GM23338 (cell line): ENCODE measurements around the gene DOCK4. TPM values are rescaled to one million over a fixed set of nuclear protein-coding genes. Genes with fewer than 3 reads are reported as not detected.

Source experiments
- ATAC-seq: fragments of 200-7000 bp; cut with Tn5 transposase; 3 replicates; pipeline ENCODE4 v1.9.1; 2020
- DNase-seq: peaks from one replicate; pipeline ENCODE4 v3.0.0-alpha.2; 2015; ENCODE audit warnings: low spot score
- H2AFZ ChIP-seq: fragments of 200-600 bp; sonication (generic); 2 replicates; pipeline ENCODE4 v1.8.0; 2016; ENCODE audit warnings: antibody characterized with exemption, mild to moderate bottlenecking, moderate library complexity
- H3F3A ChIP-seq: fragments of 200-600 bp; sonication (generic); replicated peaks from 2 replicates; pipeline ENCODE4 v1.8.0; 2017; ENCODE audit warnings: antibody characterized with exemption, mixed run types, low read depth
- H3K27ac ChIP-seq: fragments of 200-600 bp; sonication (generic); 2 replicates; pipeline ENCODE4 v1.6.1; 2016; ENCODE audit warnings: low read depth
- H3K27me3 ChIP-seq: fragments of 200-600 bp; sonication (generic); 2 replicates; pipeline ENCODE4 v1.8.0; 2016; ENCODE audit warnings: mild to moderate bottlenecking, mixed run types, moderate library complexity; ENCODE audit not compliant: insufficient read depth
- H3K36me3 ChIP-seq: fragments of 200-600 bp; sonication (generic); 2 replicates; pipeline ENCODE4 v1.8.0; 2016; ENCODE audit warnings: mild to moderate bottlenecking; ENCODE audit not compliant: insufficient read depth
- H3K4me1 ChIP-seq: fragments of 200-600 bp; sonication (generic); 2 replicates; pipeline ENCODE4 v1.8.0; 2016; ENCODE audit warnings: mild to moderate bottlenecking, moderate library complexity; ENCODE audit not compliant: insufficient read depth
- H3K4me2 ChIP-seq: fragments of 200-600 bp; sonication (generic); 2 replicates; pipeline ENCODE4 v1.7.1; 2017; ENCODE audit warnings: mixed run types
- H3K4me3 ChIP-seq: fragments of 200-600 bp; sonication (generic); 2 replicates; pipeline ENCODE4 v1.6.1; 2016; ENCODE audit warnings: mixed run types
- H3K79me2 ChIP-seq: fragments of 200-600 bp; sonication (generic); replicated peaks from 2 replicates; pipeline ENCODE4 v1.8.0; 2017; ENCODE audit warnings: mild to moderate bottlenecking; ENCODE audit not compliant: insufficient read depth
- H3K9me2 ChIP-seq: fragments of 200-600 bp; sonication (generic); 2 replicates; pipeline ENCODE4 v1.8.0; 2017; ENCODE audit not compliant: insufficient read depth
- H4K20me1 ChIP-seq: fragments of 200-600 bp; sonication (generic); replicated peaks from 2 replicates; pipeline ENCODE4 v1.8.0; 2017; ENCODE audit warnings: mild to moderate bottlenecking; ENCODE audit not compliant: insufficient read depth
- H3K27ac Mint-ChIP-seq: 2 replicates; pipeline ENCODE4 v1.8.0; 2020; ENCODE audit warnings: inconsistent platforms, mild to moderate bottlenecking, moderate library complexity, mixed read lengths
- H3K27me3 Mint-ChIP-seq: 3 replicates; pipeline ENCODE4 v1.8.0; 2022; ENCODE audit warnings: low read depth, mild to moderate bottlenecking, moderate library complexity, mixed read lengths, inconsistent platforms; ENCODE audit not compliant: insufficient read depth, poor library complexity
- H3K36me3 Mint-ChIP-seq: 3 replicates; pipeline ENCODE4 v1.8.0; 2021; ENCODE audit warnings: low read depth, mild to moderate bottlenecking, inconsistent platforms, moderate library complexity, mixed read lengths
- H3K4me1 Mint-ChIP-seq: 3 replicates; pipeline ENCODE4 v1.8.0; 2020; ENCODE audit warnings: mild to moderate bottlenecking, inconsistent platforms, mixed read lengths
- H3K4me3 Mint-ChIP-seq: 3 replicates; pipeline ENCODE4 v1.8.0; 2021; ENCODE audit warnings: moderate library complexity, mild to moderate bottlenecking, inconsistent platforms, mixed read lengths
- H3K9me3 Mint-ChIP-seq: 3 replicates; pipeline ENCODE4 v1.8.0; 2020; ENCODE audit warnings: moderate library complexity, mild to moderate bottlenecking, inconsistent platforms, mixed read lengths
- CREB1 ChIP-seq: fragments of 250-450 bp; sonication (Bioruptor Pico); IDR thresholded peaks from 2 replicates; pipeline ENCODE4 v1.5.0; 2020; ENCODE audit warnings: low read depth, mild to moderate bottlenecking, moderate library complexity
- EZH2 ChIP-seq: fragments of 200-600 bp; sonication (generic); IDR thresholded peaks from one replicate; pipeline ENCODE4 v1.8.0; 2017; ENCODE audit warnings: antibody characterized with exemption, mild to moderate bottlenecking, low read depth; ENCODE audit not compliant: unreplicated experiment
- EZH2phosphoT487 ChIP-seq: fragments of 200-600 bp; sonication (generic); IDR thresholded peaks from one replicate; pipeline ENCODE4 v1.8.1; 2018; ENCODE audit warnings: antibody characterized with exemption; ENCODE audit not compliant: unreplicated experiment
- JUNB ChIP-seq: IDR thresholded peaks from one replicate; pipeline ENCODE4 v1.6.1; 2016; ENCODE audit warnings: antibody characterized with exemption; ENCODE audit not compliant: unreplicated experiment
- NANOG ChIP-seq: IDR thresholded peaks from 2 replicates; pipeline ENCODE4 v1.6.1; 2016; ENCODE audit warnings: antibody characterized with exemption, borderline replicate concordance
- POLR2AphosphoS5 ChIP-seq: IDR thresholded peaks from 2 replicates; pipeline ENCODE4 v1.6.1; 2016; ENCODE audit warnings: antibody characterized with exemption, low read depth
- REST ChIP-seq: IDR thresholded peaks from one replicate; pipeline ENCODE4 v1.6.1; 2018; ENCODE audit warnings: antibody characterized with exemption; ENCODE audit not compliant: unreplicated experiment
- STAT1 ChIP-seq: IDR thresholded peaks from one replicate; pipeline ENCODE4 v1.6.1; 2016; ENCODE audit warnings: antibody characterized with exemption; ENCODE audit not compliant: unreplicated experiment
- ZNF114 ChIP-seq: fragments of 250-450 bp; sonication (Bioruptor Pico); IDR thresholded peaks from 2 replicates; pipeline ENCODE4 v1.5.0; 2020; ENCODE audit warnings: mild to moderate bottlenecking, moderate library complexity
- ZNF331 ChIP-seq: fragments of 250-450 bp; sonication (Bioruptor Pico); IDR thresholded peaks from 2 replicates; pipeline ENCODE4 v1.5.0; 2020; ENCODE audit warnings: low read depth, mild to moderate bottlenecking, moderate library complexity
- polyA plus RNA-seq: library from polyadenylated mRNA; unstranded; fragments of >200 nt; fragmentation: Nextera tagmentation; extraction: Ambion mirVana; gene quantifications from 2 replicates; pipeline ENCODE4 v1.2.1, GENCODE V29; 2016
- total RNA-seq: library from RNA; depleted of rRNA; stranded (reverse); fragments of >200 nt; shearing (Covaris generic); gene quantifications from 2 replicates; pipeline ENCODE4 v1.2.3, GENCODE V29; 2014
- TF ChIP-seq, protein P1 (sequence below), 2 experiments: fragments of 200-600 bp in 1 of 2; sonication (generic) in 1 of 2; conservative IDR thresholded peaks; 2 replicates each; pipeline versions ENCODE4 v1.5.1 to v1.6.1; 2016 to 2017; ENCODE audit warnings: antibody characterized with exemption in 2 of 2, low read depth in 2 of 2, mild to moderate bottlenecking in 2 of 2, moderate library complexity in 1 of 2
- TF ChIP-seq, protein P2 (sequence below): IDR thresholded peaks from 2 replicates; pipeline ENCODE4 v1.6.1; 2016; ENCODE audit warnings: antibody characterized with exemption
- TF ChIP-seq, protein P3 (sequence below): fragments of 250-450 bp; sonication (Bioruptor Pico); IDR thresholded peaks from 2 replicates; pipeline ENCODE4 v1.5.0; 2020; ENCODE audit warnings: mild to moderate bottlenecking, moderate library complexity

The DOCK4 gene
- total and polyA plus RNA-seq, 2 experiments from 2014 or later = 6.3 to 33.8 TPM

DNA sequence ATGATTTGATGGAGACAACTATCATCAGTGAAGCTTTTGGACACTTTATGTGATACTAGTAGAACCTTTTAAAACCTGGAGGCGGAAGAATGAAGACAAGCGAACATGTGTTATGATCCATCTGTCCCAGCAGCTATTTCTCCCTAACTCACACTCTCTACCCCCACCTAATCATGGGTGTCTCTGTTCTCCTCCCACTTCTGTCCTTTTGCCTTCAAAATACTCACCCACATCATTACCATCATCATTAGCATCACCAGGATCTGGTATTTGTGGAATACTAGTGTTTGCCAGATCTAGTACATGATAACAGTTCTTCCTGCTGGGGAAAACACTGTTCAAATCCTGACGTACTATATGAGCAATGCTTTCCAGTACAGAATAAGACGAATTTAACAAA is 287.7 kb downstream of the DOCK4 start:
- Histone ChIP-seq H3K4me1 (no peaks in the 10 kb centered on the region), H3K27me3 (no peaks in the 10 kb centered on the region), H3K4me2 (no peak overlapping the region), H3K36me3 (no peaks in the 10 kb centered on the region), H3F3A (no peaks in the 10 kb centered on the region), H3K79me2 (no peaks in the 10 kb centered on the region), H3K27ac (no peak overlapping the region), H3K4me3 (no peak overlapping the region), H2AFZ (no peak overlapping the region), H4K20me1 (no peaks in the 10 kb centered on the region), H3K9me2 (no peaks in the 10 kb centered on the region)
- H3K27me3 Mint-ChIP-seq = peaks cover 6% of the 10 kb centered on the region
- peaks cover 18% of the 10 kb centered on the region for H3K4me1 Mint-ChIP-seq
- no peaks in the 10 kb centered on the region for H3K9me3 Mint-ChIP-seq
- ATAC-seq = no peak
- TF ChIP-seq CREB1 = no peak
- no peak for TF ChIP-seq ZNF331
- no peak for TF ChIP-seq JUNB
- no peak for TF ChIP-seq STAT1
- TF ChIP-seq EZH2phosphoT487 = no peak
- no peak for TF ChIP-seq NANOG
- no peak for TF ChIP-seq REST
- no peak for TF ChIP-seq POLR2AphosphoS5
- TF ChIP-seq, protein P1, sequence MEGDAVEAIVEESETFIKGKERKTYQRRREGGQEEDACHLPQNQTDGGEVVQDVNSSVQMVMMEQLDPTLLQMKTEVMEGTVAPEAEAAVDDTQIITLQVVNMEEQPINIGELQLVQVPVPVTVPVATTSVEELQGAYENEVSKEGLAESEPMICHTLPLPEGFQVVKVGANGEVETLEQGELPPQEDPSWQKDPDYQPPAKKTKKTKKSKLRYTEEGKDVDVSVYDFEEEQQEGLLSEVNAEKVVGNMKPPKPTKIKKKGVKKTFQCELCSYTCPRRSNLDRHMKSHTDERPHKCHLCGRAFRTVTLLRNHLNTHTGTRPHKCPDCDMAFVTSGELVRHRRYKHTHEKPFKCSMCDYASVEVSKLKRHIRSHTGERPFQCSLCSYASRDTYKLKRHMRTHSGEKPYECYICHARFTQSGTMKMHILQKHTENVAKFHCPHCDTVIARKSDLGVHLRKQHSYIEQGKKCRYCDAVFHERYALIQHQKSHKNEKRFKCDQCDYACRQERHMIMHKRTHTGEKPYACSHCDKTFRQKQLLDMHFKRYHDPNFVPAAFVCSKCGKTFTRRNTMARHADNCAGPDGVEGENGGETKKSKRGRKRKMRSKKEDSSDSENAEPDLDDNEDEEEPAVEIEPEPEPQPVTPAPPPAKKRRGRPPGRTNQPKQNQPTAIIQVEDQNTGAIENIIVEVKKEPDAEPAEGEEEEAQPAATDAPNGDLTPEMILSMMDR (conservative IDR thresholded peaks at IDR 0.05; ENCODE audit: low read depth in 2 of 2) = no peak
- TF ChIP-seq, protein P2, sequence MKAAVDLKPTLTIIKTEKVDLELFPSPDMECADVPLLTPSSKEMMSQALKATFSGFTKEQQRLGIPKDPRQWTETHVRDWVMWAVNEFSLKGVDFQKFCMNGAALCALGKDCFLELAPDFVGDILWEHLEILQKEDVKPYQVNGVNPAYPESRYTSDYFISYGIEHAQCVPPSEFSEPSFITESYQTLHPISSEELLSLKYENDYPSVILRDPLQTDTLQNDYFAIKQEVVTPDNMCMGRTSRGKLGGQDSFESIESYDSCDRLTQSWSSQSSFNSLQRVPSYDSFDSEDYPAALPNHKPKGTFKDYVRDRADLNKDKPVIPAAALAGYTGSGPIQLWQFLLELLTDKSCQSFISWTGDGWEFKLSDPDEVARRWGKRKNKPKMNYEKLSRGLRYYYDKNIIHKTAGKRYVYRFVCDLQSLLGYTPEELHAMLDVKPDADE = no peak
- no peak for TF ChIP-seq EZH2
- TF ChIP-seq, protein P3, sequence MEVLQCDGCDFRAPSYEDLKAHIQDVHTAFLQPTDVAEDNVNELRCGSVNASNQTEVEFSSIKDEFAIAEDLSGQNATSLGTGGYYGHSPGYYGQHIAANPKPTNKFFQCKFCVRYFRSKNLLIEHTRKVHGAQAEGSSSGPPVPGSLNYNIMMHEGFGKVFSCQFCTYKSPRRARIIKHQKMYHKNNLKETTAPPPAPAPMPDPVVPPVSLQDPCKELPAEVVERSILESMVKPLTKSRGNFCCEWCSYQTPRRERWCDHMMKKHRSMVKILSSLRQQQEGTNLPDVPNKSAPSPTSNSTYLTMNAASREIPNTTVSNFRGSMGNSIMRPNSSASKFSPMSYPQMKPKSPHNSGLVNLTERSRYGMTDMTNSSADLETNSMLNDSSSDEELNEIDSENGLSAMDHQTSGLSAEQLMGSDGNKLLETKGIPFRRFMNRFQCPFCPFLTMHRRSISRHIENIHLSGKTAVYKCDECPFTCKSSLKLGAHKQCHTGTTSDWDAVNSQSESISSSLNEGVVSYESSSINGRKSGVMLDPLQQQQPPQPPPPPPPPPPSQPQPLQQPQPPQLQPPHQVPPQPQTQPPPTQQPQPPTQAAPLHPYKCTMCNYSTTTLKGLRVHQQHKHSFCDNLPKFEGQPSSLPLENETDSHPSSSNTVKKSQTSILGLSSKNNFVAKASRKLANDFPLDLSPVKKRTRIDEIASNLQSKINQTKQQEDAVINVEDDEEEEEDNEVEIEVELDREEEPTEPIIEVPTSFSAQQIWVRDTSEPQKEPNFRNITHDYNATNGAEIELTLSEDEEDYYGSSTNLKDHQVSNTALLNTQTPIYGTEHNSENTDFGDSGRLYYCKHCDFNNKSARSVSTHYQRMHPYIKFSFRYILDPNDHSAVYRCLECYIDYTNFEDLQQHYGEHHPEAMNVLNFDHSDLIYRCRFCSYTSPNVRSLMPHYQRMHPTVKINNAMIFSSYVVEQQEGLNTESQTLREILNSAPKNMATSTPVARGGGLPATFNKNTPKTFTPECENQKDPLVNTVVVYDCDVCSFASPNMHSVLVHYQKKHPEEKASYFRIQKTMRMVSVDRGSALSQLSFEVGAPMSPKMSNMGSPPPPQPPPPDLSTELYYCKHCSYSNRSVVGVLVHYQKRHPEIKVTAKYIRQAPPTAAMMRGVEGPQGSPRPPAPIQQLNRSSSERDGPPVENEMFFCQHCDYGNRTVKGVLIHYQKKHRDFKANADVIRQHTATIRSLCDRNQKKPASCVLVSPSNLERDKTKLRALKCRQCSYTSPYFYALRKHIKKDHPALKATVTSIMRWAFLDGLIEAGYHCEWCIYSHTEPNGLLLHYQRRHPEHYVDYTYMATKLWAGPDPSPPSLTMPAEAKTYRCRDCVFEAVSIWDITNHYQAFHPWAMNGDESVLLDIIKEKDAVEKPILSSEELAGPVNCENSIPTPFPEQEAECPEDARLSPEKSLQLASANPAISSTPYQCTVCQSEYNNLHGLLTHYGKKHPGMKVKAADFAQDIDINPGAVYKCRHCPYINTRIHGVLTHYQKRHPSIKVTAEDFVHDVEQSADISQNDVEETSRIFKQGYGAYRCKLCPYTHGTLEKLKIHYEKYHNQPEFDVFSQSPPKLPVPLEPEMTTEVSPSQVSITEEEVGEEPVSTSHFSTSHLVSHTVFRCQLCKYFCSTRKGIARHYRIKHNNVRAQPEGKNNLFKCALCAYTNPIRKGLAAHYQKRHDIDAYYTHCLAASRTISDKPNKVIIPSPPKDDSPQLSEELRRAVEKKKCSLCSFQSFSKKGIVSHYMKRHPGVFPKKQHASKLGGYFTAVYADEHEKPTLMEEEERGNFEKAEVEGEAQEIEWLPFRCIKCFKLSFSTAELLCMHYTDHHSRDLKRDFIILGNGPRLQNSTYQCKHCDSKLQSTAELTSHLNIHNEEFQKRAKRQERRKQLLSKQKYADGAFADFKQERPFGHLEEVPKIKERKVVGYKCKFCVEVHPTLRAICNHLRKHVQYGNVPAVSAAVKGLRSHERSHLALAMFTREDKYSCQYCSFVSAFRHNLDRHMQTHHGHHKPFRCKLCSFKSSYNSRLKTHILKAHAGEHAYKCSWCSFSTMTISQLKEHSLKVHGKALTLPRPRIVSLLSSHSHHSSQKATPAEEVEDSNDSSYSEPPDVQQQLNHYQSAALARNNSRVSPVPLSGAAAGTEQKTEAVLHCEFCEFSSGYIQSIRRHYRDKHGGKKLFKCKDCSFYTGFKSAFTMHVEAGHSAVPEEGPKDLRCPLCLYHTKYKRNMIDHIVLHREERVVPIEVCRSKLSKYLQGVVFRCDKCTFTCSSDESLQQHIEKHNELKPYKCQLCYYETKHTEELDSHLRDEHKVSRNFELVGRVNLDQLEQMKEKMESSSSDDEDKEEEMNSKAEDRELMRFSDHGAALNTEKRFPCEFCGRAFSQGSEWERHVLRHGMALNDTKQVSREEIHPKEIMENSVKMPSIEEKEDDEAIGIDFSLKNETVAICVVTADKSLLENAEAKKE (CRISPR knock-in tag) = no peak
- no peak for TF ChIP-seq ZNF114 (CRISPR knock-in tag)
- DNase-seq = no peak
- no peak overlapping the region for H3K4me3 Mint-ChIP-seq
- peaks cover 8% of the 10 kb centered on the region for H3K36me3 Mint-ChIP-seq
- H3K27ac Mint-ChIP-seq = no peak overlapping the region
